ENCODE data around the gene LUZP2.

Gene LUZP2

DNA sequence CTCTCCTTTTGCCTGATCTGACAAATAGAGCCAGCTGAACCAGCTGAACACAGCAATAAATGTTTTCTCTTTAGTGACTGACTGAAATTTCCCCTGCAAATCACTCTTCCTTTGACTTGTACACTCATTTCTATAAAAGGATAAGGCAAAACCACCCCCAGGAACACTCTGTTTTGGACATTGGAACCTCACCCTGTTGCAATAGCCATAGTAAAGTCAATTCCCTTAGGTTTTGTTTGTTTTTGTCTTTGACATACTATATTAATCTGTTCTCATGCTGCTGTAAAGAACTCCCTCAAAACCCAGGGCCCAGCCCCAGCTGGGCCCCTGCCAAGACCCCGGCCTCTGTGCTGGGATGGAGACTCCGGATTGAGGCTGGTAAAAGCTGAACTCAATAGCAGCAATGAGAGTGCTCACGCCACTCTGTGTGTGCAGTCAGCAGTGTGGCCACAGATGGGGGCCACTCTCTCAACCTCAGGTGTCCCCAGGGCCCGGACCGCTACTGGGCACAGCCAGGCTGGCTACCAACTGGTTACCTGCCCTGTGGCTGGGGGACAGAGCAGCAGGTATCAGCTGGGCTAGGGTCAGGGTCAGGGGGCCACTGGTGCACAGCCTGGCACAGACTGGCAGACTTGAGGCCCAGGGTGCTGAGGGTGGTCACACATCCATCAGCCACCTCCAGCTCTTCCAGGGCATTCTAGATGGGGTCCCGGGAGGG, 597.4 kb downstream of the LUZP2 start:
- no peaks in the 10 kb centered on the region for H4K20me1 ChIP-seq (ENCODE audit: insufficient read depth, low read length)
- no peaks in the 10 kb centered on the region for H3K79me2 ChIP-seq (ENCODE audit: insufficient read depth, low read length)
- H3F3A ChIP-seq (ENCODE audit: insufficient read depth, low read length): no peaks in the 10 kb centered on the region; the same call in 1 of the 2 replicates
- H3K4me3 ChIP-seq (ENCODE audit: low read depth, low read length, poor library complexity, severe bottlenecking): no peak overlapping the region
- no peak overlapping the region for H3K27ac ChIP-seq (ENCODE audit: low read depth, low read length, poor library complexity, severe bottlenecking)
- no peaks in the 10 kb centered on the region for H3K4me1 ChIP-seq (ENCODE audit: insufficient read depth, low read length, severe bottlenecking)
- H3K4me2 ChIP-seq (ENCODE audit: low read length): no peak overlapping the region
- no peak overlapping the region for H2AFZ ChIP-seq (ENCODE audit: low read length)
- H3K36me3 ChIP-seq (ENCODE audit: insufficient read depth, low read length): no peaks in the 10 kb centered on the region
- H3K9me2 ChIP-seq (ENCODE audit: low read depth, low read length): no peaks in the 10 kb centered on the region
- no peak overlapping the region for H3K9ac ChIP-seq (ENCODE audit: low read length)
- H3K9me3 ChIP-seq (ENCODE audit: low read length): no peaks in the 10 kb centered on the region
- H3K27me3 ChIP-seq (ENCODE audit: insufficient read depth, low read length): no peaks in the 10 kb centered on the region
- TF ChIP-seq, protein P1, sequence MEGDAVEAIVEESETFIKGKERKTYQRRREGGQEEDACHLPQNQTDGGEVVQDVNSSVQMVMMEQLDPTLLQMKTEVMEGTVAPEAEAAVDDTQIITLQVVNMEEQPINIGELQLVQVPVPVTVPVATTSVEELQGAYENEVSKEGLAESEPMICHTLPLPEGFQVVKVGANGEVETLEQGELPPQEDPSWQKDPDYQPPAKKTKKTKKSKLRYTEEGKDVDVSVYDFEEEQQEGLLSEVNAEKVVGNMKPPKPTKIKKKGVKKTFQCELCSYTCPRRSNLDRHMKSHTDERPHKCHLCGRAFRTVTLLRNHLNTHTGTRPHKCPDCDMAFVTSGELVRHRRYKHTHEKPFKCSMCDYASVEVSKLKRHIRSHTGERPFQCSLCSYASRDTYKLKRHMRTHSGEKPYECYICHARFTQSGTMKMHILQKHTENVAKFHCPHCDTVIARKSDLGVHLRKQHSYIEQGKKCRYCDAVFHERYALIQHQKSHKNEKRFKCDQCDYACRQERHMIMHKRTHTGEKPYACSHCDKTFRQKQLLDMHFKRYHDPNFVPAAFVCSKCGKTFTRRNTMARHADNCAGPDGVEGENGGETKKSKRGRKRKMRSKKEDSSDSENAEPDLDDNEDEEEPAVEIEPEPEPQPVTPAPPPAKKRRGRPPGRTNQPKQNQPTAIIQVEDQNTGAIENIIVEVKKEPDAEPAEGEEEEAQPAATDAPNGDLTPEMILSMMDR (IDR thresholded peaks at IDR 0.05; ENCODE audit: low read length): no peak
- no peak for TF ChIP-seq EZH2 (IDR thresholded peaks at IDR 0.05; ENCODE audit: borderline replicate concordance, low read length)

DNA sequence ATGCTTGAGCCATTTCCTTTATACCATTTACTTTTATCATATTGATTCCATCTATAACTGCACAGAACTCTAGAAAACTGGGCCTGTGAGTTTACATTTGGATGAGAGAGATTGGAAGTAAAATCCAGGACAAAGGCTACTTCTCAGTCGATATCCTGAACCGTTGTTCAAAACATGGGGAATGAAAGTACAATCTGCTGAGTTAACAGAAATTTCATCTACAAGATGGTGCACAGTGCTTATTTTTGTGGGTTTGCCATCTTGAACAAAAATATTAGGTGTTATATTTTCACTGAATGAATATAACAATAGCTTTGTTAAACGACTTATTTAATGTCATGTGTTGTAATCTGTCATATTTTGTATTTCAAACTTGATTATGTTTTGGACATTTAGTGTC, 622.6 kb downstream of the LUZP2 start:
- Histone ChIP-seq H3K9me3 (ENCODE audit: low read length) (no peaks in the 10 kb centered on the region), H3K36me3 (ENCODE audit: insufficient read depth, low read length) (no peaks in the 10 kb centered on the region), H3K4me1 (ENCODE audit: insufficient read depth, low read length, severe bottlenecking) (no peaks in the 10 kb centered on the region), H3K9me2 (ENCODE audit: low read depth, low read length) (no peaks in the 10 kb centered on the region), H3K27me3 (ENCODE audit: insufficient read depth, low read length) (no peaks in the 10 kb centered on the region), H2AFZ (ENCODE audit: low read length) (no peak overlapping the region), H3K4me3 (ENCODE audit: low read depth, low read length, poor library complexity, severe bottlenecking) (no peak overlapping the region), H3K4me2 (ENCODE audit: low read length) (no peak overlapping the region), H4K20me1 (ENCODE audit: insufficient read depth, low read length) (no peaks in the 10 kb centered on the region), H3F3A (ENCODE audit: insufficient read depth, low read length) (no peaks in the 10 kb centered on the region), H3K79me2 (ENCODE audit: insufficient read depth, low read length) (no peaks in the 10 kb centered on the region), H3K27ac (ENCODE audit: low read depth, low read length, poor library complexity, severe bottlenecking) (no peak overlapping the region), H3K9ac (ENCODE audit: low read length) (no peak overlapping the region)
- no peak for TF ChIP-seq EZH2 (IDR thresholded peaks at IDR 0.05; ENCODE audit: borderline replicate concordance, low read length)
- TF ChIP-seq, protein P1 (IDR thresholded peaks at IDR 0.05; ENCODE audit: low read length): no peak
